ENCODE data around the gene DNM3.

GRCh38 chr1:172397221-172397620, 555.9 kb downstream of the DNM3 start:
- TF ChIP-seq EZH2phosphoT487 (IDR thresholded peaks at IDR 0.05; ENCODE audit: borderline replicate concordance, low read depth) (no peak), CTCF (IDR thresholded peaks at IDR 0.05) (no peak), SIN3A (IDR thresholded peaks at IDR 0.05; ENCODE audit: borderline replicate concordance, low read depth, low read length) (no peak), MXI1 (IDR thresholded peaks at IDR 0.05; ENCODE audit: low read depth, low read length) (no peak)
